Tibial artery (tissue), 4 donors: ENCODE data around the gene MAPRE3.

Experiments used
- DNase-seq, 2 donors: peaks; one replicate each; pipeline ENCODE4 v3.0.0-alpha.2; 2019
- H3K27ac ChIP-seq, 2 donors: fragments of 200-600 bp; sonication (generic) in 1 of 2; 1 replicate in 1 of 2; 2 replicates in 1 of 2; pipeline ENCODE4 v1.5.1; 2018 to 2019; ENCODE audit warnings: mild to moderate bottlenecking in 1 of 2
- H3K27me3 ChIP-seq, 2 donors: fragments of 200-600 bp; sonication (generic) in 1 of 2; one replicate each; pipeline versions ENCODE4 v1.5.1 to v1.6.0; 2016 to 2019
- H3K36me3 ChIP-seq, 3 donors: fragments of 200-600 bp; sonication (generic) in 2 of 3; one replicate each; pipeline ENCODE4 v1.5.1; 2016 to 2019; ENCODE audit warnings: mild to moderate bottlenecking in 2 of 3
- H3K4me1 ChIP-seq, 4 donors: fragments of 200-600 bp; sonication (generic) in 2 of 4; 1 replicate in 3 of 4; 2 replicates in 1 of 4; pipeline ENCODE4 v1.5.1; 2016 to 2019
- H3K4me3 ChIP-seq, 2 donors: fragments of 200-600 bp; sonication (generic) in 1 of 2; 1 replicate in 1 of 2; 2 replicates in 1 of 2; pipeline ENCODE4 v1.5.1; 2018 to 2019; ENCODE audit warnings: mild to moderate bottlenecking in 2 of 2
- H3K9me3 ChIP-seq, 3 donors: fragments of 200-600 bp; sonication (generic) in 1 of 3; one replicate each; pipeline ENCODE4 v1.5.1; 2016 to 2019
- intact Hi-C: fragments of 100-400 bp; cut with DNase I; formaldehyde crosslinking; loops from one replicate; pipeline ENCODE4 v1.15.0; 2023; ENCODE audit warnings: low total_unique reads
- TF ChIP-seq, protein P1 (sequence below), 2 experiments: fragments of 200-600 bp in 1 of 2; fragments of 450-650 bp in 1 of 2; IDR thresholded peaks; one replicate each; pipeline ENCODE4 v1.5.1; 2017 to 2019; ENCODE audit warnings: antibody characterized with exemption in 2 of 2, mild to moderate bottlenecking in 1 of 2, moderate library complexity in 1 of 2

The MAPRE3 gene

DNA sequence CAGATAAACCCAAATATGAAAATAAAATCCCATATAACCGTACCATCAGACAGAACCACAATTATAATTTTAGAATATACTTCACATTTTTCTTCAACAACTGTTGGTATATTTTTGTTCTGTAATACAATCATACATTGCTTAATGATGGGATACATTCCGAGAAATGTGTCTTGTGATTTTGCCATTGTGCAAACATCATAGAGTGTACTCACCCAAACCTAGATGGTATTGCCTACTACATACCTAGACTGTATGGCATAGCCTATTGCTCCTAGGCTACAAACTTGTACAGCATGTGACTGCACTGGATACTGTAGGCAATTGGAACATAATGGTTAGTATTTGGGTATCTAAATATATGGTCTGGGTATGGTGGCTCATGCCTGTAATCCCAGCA, 30.6 kb downstream of the MAPRE3 start:
- H3K36me3 ChIP-seq, result no peaks in the 10 kb centered on the region
- TF ChIP-seq, protein P1, sequence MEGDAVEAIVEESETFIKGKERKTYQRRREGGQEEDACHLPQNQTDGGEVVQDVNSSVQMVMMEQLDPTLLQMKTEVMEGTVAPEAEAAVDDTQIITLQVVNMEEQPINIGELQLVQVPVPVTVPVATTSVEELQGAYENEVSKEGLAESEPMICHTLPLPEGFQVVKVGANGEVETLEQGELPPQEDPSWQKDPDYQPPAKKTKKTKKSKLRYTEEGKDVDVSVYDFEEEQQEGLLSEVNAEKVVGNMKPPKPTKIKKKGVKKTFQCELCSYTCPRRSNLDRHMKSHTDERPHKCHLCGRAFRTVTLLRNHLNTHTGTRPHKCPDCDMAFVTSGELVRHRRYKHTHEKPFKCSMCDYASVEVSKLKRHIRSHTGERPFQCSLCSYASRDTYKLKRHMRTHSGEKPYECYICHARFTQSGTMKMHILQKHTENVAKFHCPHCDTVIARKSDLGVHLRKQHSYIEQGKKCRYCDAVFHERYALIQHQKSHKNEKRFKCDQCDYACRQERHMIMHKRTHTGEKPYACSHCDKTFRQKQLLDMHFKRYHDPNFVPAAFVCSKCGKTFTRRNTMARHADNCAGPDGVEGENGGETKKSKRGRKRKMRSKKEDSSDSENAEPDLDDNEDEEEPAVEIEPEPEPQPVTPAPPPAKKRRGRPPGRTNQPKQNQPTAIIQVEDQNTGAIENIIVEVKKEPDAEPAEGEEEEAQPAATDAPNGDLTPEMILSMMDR (IDR thresholded peaks at IDR 0.05), result no peak

DNA sequence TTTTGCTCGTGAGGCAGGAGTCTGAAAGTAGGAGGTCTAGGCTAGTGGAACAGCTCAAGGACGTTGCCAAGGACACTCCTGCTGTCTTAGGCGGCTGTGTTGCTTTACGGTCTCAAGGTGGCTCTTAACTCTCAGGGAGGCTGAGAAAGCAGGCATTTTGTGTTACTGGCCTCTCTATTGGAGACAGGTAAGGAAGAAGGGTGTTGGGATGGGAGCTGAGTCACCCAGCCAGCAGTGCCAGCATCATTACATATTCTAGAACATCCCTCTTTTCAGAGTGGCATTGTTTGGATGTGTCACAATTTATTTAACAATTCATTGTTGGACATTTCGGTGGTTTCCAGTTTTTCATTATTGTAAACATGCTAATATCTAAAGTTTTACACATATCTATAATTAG, 31.5 kb downstream of the MAPRE3 start:
- Histone ChIP-seq H3K9me3 (no peaks in the 10 kb centered on the region), H3K27me3 (no peaks in the 10 kb centered on the region), H3K36me3 (no peaks in the 10 kb centered on the region), H3K27ac (no peak overlapping the region), H3K4me3 (no peak overlapping the region), H3K4me1 (no peaks in the 10 kb centered on the region)
- intact Hi-C loops, result no loop called here
- TF ChIP-seq, protein P1 (IDR thresholded peaks at IDR 0.05), result no peak
- no peak for DNase-seq

More for the DNA sequence above, 30.6 kb downstream of the MAPRE3 start:
- H3K4me1 ChIP-seq, result no peaks in the 10 kb centered on the region
- H3K9me3 ChIP-seq, result no peaks in the 10 kb centered on the region
- no peak for DNase-seq
- no peaks in the 10 kb centered on the region for H3K27me3 ChIP-seq
- no peak overlapping the region for H3K4me3 ChIP-seq
- H3K27ac ChIP-seq, result no peak overlapping the region
- intact Hi-C loops, result no loop called here

DNA sequence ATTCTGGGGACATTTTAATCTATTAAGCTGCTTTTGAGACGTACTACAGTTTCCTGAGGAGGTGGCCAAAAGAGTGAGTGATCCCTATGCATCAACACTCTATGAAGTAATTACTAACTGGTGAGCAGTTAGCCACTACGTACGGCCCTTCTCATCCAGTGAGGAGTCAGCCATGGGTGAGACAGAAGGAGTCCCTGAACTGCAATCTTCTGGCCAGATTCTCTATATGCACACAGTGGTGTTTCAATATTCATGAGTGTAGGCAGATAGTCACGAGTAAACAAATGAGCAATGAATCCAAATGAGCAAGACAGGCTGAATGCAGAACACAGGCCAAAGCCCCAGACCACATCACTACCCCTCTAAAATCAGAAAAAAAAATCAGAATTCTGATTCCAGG, 32.6 kb downstream of the MAPRE3 start:
- Histone ChIP-seq H3K36me3 (no peaks in the 10 kb centered on the region), H3K27ac (no peak overlapping the region), H3K9me3 (no peaks in the 10 kb centered on the region), H3K4me1 (no peaks in the 10 kb centered on the region), H3K4me3 (no peak overlapping the region), H3K27me3 (no peaks in the 10 kb centered on the region)
- TF ChIP-seq, protein P1 (IDR thresholded peaks at IDR 0.05), result no peak
- intact Hi-C loops, result no loop called here
- no peak for DNase-seq

DNA sequence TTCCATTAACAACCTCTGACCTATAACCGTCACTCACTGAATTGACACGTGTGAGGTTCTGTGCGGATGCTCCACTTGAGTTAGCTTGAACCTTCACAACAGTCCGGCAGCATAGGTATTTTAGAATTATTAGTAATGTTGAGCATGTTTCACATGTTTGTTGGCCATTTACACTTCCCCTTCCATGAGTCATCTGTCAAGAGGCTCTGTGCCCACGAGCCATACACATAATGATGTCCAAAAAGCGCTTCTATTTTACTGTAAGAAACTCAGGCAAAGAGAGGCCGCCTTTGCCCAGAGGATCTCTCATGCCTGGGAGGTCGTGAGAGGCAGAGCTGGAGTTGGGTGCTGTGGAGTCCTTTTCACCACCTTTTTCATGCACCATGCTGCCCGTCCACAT, 33.4 kb downstream of the MAPRE3 start:
- TF ChIP-seq, protein P1 (IDR thresholded peaks at IDR 0.05), result no peak
- no peaks in the 10 kb centered on the region for H3K36me3 ChIP-seq
- H3K27me3 ChIP-seq, result no peaks in the 10 kb centered on the region
- H3K9me3 ChIP-seq, result no peaks in the 10 kb centered on the region
- intact Hi-C loops, result no loop called here
- DNase-seq, result no peak
- H3K4me3 ChIP-seq, result no peak overlapping the region
- H3K27ac ChIP-seq, result no peak overlapping the region
- H3K4me1 ChIP-seq, result no peaks in the 10 kb centered on the region

DNA sequence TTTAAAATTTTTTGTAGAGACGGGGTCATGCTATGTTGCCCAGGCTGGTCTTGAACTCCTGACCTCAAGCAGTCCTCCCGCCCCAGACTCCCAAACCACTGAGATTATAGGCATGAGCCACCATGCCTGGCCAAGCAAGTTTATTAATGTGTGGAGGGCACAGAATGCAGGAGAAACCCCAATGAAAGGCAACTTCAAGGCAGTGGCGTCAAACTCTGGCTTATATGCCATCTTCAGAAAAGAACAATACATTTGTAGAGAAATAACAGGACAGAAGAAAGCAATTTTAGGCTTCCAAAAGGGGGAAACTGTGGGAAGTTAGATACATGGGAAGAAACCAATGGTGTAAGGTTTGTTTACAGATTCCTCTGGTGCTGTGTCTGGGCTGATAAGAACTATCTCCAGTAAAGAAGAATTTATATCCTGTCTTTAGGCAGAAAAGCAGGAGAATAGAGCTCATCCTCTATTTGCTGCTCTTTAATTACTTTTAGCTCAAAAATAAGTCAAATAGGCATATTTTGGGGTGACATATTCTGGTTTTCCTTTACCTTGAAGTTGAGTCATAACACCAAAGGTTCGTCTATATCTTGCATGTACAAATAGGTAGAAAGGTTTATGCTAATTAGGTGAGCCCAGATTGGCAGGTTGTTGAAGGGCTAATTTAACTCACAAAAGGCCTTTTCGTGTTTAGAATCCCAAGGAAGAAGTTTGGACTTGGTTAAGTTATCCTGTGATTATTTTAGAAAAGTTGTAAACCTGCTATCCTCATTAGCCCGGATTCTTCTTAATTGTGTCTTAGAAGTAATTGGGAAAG, 36.4 kb downstream of the MAPRE3 start:
- Histone ChIP-seq H3K27me3 (no peaks in the 10 kb centered on the region), H3K36me3 (no peaks in the 10 kb centered on the region), H3K9me3 (no peaks in the 10 kb centered on the region), H3K4me3 (no peak overlapping the region), H3K4me1 (peaks cover 0 to 6% (median 0%) of the 10 kb centered on the region in 4 donors), H3K27ac (no peak overlapping the region)
- TF ChIP-seq, protein P1 (IDR thresholded peaks at IDR 0.05), result no peak
- intact Hi-C loops, result no loop called here
- no peak for DNase-seq
